ENCODE data around the gene SLC38A7. TPM values are rescaled to one million over a fixed set of nuclear protein-coding genes. Genes with fewer than 3 reads are reported as not detected.

The SLC38A7 gene
- total RNA-seq, 1 experiment from 2014 or later: 26.6 TPM

GRCh38 chr16:58636466-58636865 is 48.1 kb downstream of the SLC38A7 start:
- peaks cover 4% of the 10 kb centered on the region for H3K27me3 Mint-ChIP-seq (ENCODE audit: low read depth)
- no peak overlapping the region for H3K23ac ChIP-seq (ENCODE audit: insufficient read length, low read depth, low read length)

More at GRCh38 chr16:58636466-58636865, 48.1 kb downstream of the SLC38A7 start:
- no peak overlapping the region for H4K5ac ChIP-seq (ENCODE audit: insufficient read length, low read depth, low read length)
- H3K27ac ChIP-seq (ENCODE audit: insufficient read length, low read depth, low read length): no peak overlapping the region
- H4K8ac ChIP-seq (replicated peaks; ENCODE audit: insufficient read length, low read depth, low read length): no peak overlapping the region
- no peaks in the 10 kb centered on the region for H3K27me3 ChIP-seq (ENCODE audit: insufficient read depth, low read length)
- H3K56ac ChIP-seq (ENCODE audit: insufficient read length, low read depth, low read length): no peak overlapping the region
- H2BK12ac ChIP-seq (ENCODE audit: insufficient read length, low read depth, low read length): no peak overlapping the region
- H3K4ac ChIP-seq (ENCODE audit: low read depth, low read length): no peak overlapping the region
- H3K4me1 ChIP-seq (ENCODE audit: insufficient read depth, low read length): no peaks in the 10 kb centered on the region
- no peak overlapping the region for H4K91ac ChIP-seq (ENCODE audit: insufficient read length, low read depth, low read length)
- H2BK5ac ChIP-seq (ENCODE audit: insufficient read length, low read length): no peak overlapping the region
- Mint-ChIP-seq H3K9me3 (no peaks in the 10 kb centered on the region), H3K27ac (no peak overlapping the region), H3K36me3 (ENCODE audit: insufficient read depth in 1 of 3, low read depth in 3 of 3) (no peaks in the 10 kb centered on the region), H3K4me3 (no peak overlapping the region), H3K4me1 (no peaks in the 10 kb centered on the region)
- H3K9ac ChIP-seq (ENCODE audit: extremely low read depth, insufficient read length, low read length): no peak overlapping the region
- H3K79me2 ChIP-seq (ENCODE audit: insufficient read depth, low read length): no peaks in the 10 kb centered on the region
- no peaks in the 10 kb centered on the region for H3K23me2 ChIP-seq (ENCODE audit: insufficient read length, low read depth, low read length, poor library complexity, severe bottlenecking)
- no peak overlapping the region for H3K18ac ChIP-seq (ENCODE audit: insufficient read length, low read depth, low read length)
- DNase-seq: no peak
- H3T11ph ChIP-seq (ENCODE audit: low read length): no peak overlapping the region
- TF ChIP-seq, protein P1, sequence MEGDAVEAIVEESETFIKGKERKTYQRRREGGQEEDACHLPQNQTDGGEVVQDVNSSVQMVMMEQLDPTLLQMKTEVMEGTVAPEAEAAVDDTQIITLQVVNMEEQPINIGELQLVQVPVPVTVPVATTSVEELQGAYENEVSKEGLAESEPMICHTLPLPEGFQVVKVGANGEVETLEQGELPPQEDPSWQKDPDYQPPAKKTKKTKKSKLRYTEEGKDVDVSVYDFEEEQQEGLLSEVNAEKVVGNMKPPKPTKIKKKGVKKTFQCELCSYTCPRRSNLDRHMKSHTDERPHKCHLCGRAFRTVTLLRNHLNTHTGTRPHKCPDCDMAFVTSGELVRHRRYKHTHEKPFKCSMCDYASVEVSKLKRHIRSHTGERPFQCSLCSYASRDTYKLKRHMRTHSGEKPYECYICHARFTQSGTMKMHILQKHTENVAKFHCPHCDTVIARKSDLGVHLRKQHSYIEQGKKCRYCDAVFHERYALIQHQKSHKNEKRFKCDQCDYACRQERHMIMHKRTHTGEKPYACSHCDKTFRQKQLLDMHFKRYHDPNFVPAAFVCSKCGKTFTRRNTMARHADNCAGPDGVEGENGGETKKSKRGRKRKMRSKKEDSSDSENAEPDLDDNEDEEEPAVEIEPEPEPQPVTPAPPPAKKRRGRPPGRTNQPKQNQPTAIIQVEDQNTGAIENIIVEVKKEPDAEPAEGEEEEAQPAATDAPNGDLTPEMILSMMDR (conservative IDR thresholded peaks at IDR 0.05): no peak
- H3K14ac ChIP-seq (ENCODE audit: insufficient read depth, low read length): no peak overlapping the region
- no peak overlapping the region for H2AK5ac ChIP-seq (ENCODE audit: insufficient read length, low read length)
- H4K20me1 ChIP-seq (ENCODE audit: control insufficient read depth, insufficient read depth, insufficient read length): no peaks in the 10 kb centered on the region
- no peaks in the 10 kb centered on the region for H3K79me1 ChIP-seq (ENCODE audit: insufficient read depth, low read depth, low read length, poor library complexity, severe bottlenecking)
- no peak overlapping the region for H2AFZ ChIP-seq (ENCODE audit: low read length)
- H3K9me3 ChIP-seq (ENCODE audit: control insufficient read depth, low read depth, low read length): no peaks in the 10 kb centered on the region
- H2BK20ac ChIP-seq (ENCODE audit: low read depth, low read length, poor library complexity, severe bottlenecking): no peak overlapping the region
- H3K4me2 ChIP-seq (ENCODE audit: insufficient read depth, insufficient read length, low read length): no peak overlapping the region
- WGBS (ENCODE audit: extremely low coverage, insufficient read length, low lambda C conversion rate): no CpG with 5 or more reads among the region's 4 CpGs
- H2BK120ac ChIP-seq (ENCODE audit: low read depth, low read length, poor library complexity, severe bottlenecking): no peak overlapping the region
- H2BK15ac ChIP-seq (ENCODE audit: low read depth, low read length): no peak overlapping the region
